Ishikawa (cell line): ENCODE results near the gene SMARCD3.

Experiments used
- YY1 ChIP-seq: IDR thresholded peaks from 2 replicates; pipeline ENCODE4 v1.6.1; 2012; ENCODE audit warnings: low read depth
- ZBTB7A ChIP-seq: IDR thresholded peaks from 2 replicates; pipeline ENCODE4 v1.6.1; 2012; ENCODE audit warnings: low read depth

DNA sequence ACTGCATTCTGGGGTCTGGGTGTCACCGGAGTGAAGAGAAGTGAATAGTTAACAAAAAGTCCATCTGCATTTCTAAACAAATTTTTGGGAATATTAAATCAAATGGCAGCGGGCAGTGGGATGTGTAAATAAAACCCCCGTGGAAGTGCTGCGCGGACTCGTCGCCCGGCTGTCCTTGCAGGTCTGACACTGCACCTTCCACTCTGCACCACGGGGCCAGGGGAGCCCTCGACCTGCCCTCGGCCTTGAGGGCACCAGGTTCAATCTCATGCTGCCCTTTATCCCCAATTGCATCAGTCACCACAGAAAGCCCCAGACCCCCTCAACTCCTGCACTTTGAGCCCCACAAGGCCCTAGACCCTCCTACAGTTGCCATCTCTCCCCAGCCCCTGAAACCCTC is 6.4 kb upstream of the SMARCD3 start:
- TF ChIP-seq YY1 (no peak), ZBTB7A (no peak)
